ENCODE results near the gene SBNO2. TPM values are rescaled to one million over a fixed set of nuclear protein-coding genes. Genes with fewer than 3 reads are reported as not detected.

Gene SBNO2
- total RNA-seq, 1 experiment from 2014 or later, result 46.3 TPM

DNA sequence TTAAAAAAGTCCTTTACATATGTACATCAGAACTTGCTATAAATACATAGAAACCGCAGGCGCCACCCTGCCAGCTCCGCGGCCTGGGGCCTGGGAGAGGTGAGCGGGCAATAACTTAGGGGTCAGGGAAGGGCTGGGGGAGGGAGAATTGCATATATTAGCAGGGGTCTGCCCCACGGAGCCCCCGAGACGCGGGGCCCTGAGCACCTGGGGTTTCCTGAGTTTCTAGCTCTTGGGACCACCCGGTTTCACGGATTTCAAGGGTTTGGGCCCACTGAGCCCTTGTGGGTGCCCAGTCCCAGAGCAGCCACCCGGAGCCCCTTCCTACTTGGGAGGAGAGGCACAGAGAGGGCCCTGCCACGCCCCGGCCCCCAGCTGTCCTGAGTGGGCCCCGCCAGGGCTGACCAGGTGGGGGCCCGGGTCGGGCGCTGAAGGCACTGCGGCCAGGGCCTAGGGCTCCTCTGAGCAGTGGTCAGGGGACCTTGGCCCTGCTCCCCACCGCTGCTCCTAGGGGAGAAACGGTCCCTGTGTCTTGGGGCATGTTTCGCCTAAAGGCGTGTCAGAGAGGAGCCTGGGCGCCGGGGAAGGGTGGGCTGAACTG, 66.3 kb downstream of the SBNO2 start:
- no peak overlapping the region for H2BK120ac ChIP-seq (ENCODE audit: low read depth, low read length, poor library complexity, severe bottlenecking)
- H4K5ac ChIP-seq (ENCODE audit: insufficient read length, low read depth, low read length), result no peak overlapping the region
- H3K79me1 ChIP-seq (ENCODE audit: insufficient read depth, low read depth, low read length, poor library complexity, severe bottlenecking), result no peaks in the 10 kb centered on the region
- no peaks in the 10 kb centered on the region for H3K4me1 ChIP-seq (ENCODE audit: insufficient read depth, low read length)
- H3K9ac ChIP-seq (ENCODE audit: extremely low read depth, insufficient read length, low read length), result no peak overlapping the region
- H3K9me3 ChIP-seq (ENCODE audit: control insufficient read depth, low read depth, low read length), result no peaks in the 10 kb centered on the region
- H2BK20ac ChIP-seq (ENCODE audit: low read depth, low read length, poor library complexity, severe bottlenecking), result no peak overlapping the region
- no peak for TF ChIP-seq CTCF (conservative IDR thresholded peaks at IDR 0.05)
- no peaks in the 10 kb centered on the region for H3K27me3 ChIP-seq (ENCODE audit: insufficient read depth, low read length)
- Mint-ChIP-seq H3K27me3 (ENCODE audit: low read depth) (peaks cover 1% of the 10 kb centered on the region), H3K36me3 (ENCODE audit: insufficient read depth in 1 of 3, low read depth in 3 of 3) (peaks cover 0 to 19% (median 7%) of the 10 kb centered on the region in 3 experiments; a peak in 3 of 7 replicates), H3K4me3 (no peak overlapping the region), H3K4me1 (peaks cover 2 to 14% of the 10 kb centered on the region in 2 experiments; a peak in 3 of 4 replicates), H3K27ac (no peak overlapping the region), H3K9me3 (no peaks in the 10 kb centered on the region)
- no peak overlapping the region for H4K91ac ChIP-seq (ENCODE audit: insufficient read length, low read depth, low read length)
- no peaks in the 10 kb centered on the region; the same call in 1 of the 2 replicates for H3K79me2 ChIP-seq (ENCODE audit: insufficient read depth, low read length)
- no peaks in the 10 kb centered on the region for H3K23me2 ChIP-seq (ENCODE audit: insufficient read length, low read depth, low read length, poor library complexity, severe bottlenecking)
- no peak overlapping the region for H3K18ac ChIP-seq (ENCODE audit: insufficient read length, low read depth, low read length)
- no peak overlapping the region for H2BK12ac ChIP-seq (ENCODE audit: insufficient read length, low read depth, low read length)
- no peaks in the 10 kb centered on the region for H4K20me1 ChIP-seq (ENCODE audit: control insufficient read depth, insufficient read depth, insufficient read length)
- no peak overlapping the region for H2AK5ac ChIP-seq (ENCODE audit: insufficient read length, low read length)
- H2BK15ac ChIP-seq (ENCODE audit: low read depth, low read length), result no peak overlapping the region
- no peak for DNase-seq
- no peak overlapping the region for H4K8ac ChIP-seq (replicated peaks; ENCODE audit: insufficient read length, low read depth, low read length)
- H3K27ac ChIP-seq (ENCODE audit: insufficient read length, low read depth, low read length), result no peak overlapping the region
- H2AFZ ChIP-seq (ENCODE audit: low read length), result no peak overlapping the region
- H3T11ph ChIP-seq (ENCODE audit: low read length), result no peak overlapping the region
- no peak overlapping the region for H3K4me2 ChIP-seq (ENCODE audit: insufficient read depth, insufficient read length, low read length)
- no peak overlapping the region for H3K56ac ChIP-seq (ENCODE audit: insufficient read length, low read depth, low read length)
- no peak overlapping the region for H3K23ac ChIP-seq (ENCODE audit: insufficient read length, low read depth, low read length)
- H2BK5ac ChIP-seq (ENCODE audit: insufficient read length, low read length), result no peak overlapping the region
- H3K4ac ChIP-seq (ENCODE audit: low read depth, low read length), result no peak overlapping the region
- H3K14ac ChIP-seq (ENCODE audit: insufficient read depth, low read length), result no peak overlapping the region
- WGBS (ENCODE audit: extremely low coverage, insufficient read length, low lambda C conversion rate), result no CpG with 5 or more reads among the region's 25 CpGs
